ENCODE measurements around the gene CREBL2. TPM values are rescaled to one million over a fixed set of nuclear protein-coding genes. Genes with fewer than 3 reads are reported as not detected.
A peak's percentile ranks its signal among the peaks of the same experiment; 100 is the strongest.

Gene CREBL2
- total and polyA plus RNA-seq, 10 of the 15 experiments (the other 5 are each of a cell fraction or from before 2014, with no cell fraction given), result 4.6 to 19.1 (median 13.5) TPM

GRCh38 chr12:12691549-12691948 lies 79.9 kb downstream of the CREBL2 start:
- no peaks in the 10 kb centered on the region; a peak in 1 of 4 replicates for H3K36me3 ChIP-seq (ENCODE audit: control insufficient read depth in 2 of 2, insufficient read depth in 2 of 2, low read length in 1 of 2)
- POLR2A ChIA-PET, result interaction anchor here (1.0 to 1.2 kb wide), 2 partner anchors 30 to 326 kb away, joined by 3 to 4 read pairs; no protein-coding TSS in a partner anchor
- no peaks in the 10 kb centered on the region for H4K20me1 ChIP-seq (ENCODE audit: control insufficient read depth, insufficient read depth)
- H3K4me3 ChIP-seq, result peak overlapping the region; percentile 46; the same call in 1 of the 2 replicates
- H3K79me2 ChIP-seq (ENCODE audit: control insufficient read depth, insufficient read depth, low read length), result no peaks in the 10 kb centered on the region; the same call in none of the 2 replicates
- peak overlapping the region; percentile 38; the same call in 1 of the 2 replicates for H3K27ac ChIP-seq (ENCODE audit: control insufficient read depth, insufficient read depth)
- H2AFZ ChIP-seq (ENCODE audit: control insufficient read depth, low read depth, low read length), result no peak overlapping the region
- H3K27me3 ChIP-seq (replicated peaks in 1 of 2; ENCODE audit: control insufficient read depth in 2 of 2, insufficient read depth in 2 of 2, low read length in 1 of 2), result no peaks in the 10 kb centered on the region
- BruUV-seq (replicated peaks), result no TSS peak
- DNase-seq (ENCODE audit: low read depth, low spot score), result no peak
- RAD21 ChIA-PET (ENCODE audit: unreplicated experiment), result interaction anchor here (0.9 to 3.4 kb wide), 4 partner anchors 30 to 46 kb away, joined by 3 to 11 read pairs (median 7); no protein-coding TSS in a partner anchor
- peak; percentile 31 for ATAC-seq
- H3K4me1 ChIP-seq (ENCODE audit: control insufficient read depth, insufficient read depth, low read length), result peaks cover 51% of the 10 kb centered on the region
- intact Hi-C loops (cut with micrococcal nuclease; ENCODE audit: unreplicated experiment), result no loop called here
- CTCF ChIA-PET, result interaction anchor here (0.6 to 2.6 kb wide), 7 partner anchors 12 to 100 kb away, joined by 3 to 13 read pairs (median 6); no protein-coding TSS in a partner anchor
- 4% methylated on average over 2 of the region's 2 CpGs for WGBS (ENCODE audit: insufficient coverage, insufficient replicate concordance, low lambda C conversion rate, missing lambda C conversion rate)
- no peak overlapping the region for H3K9ac ChIP-seq (ENCODE audit: control insufficient read depth, insufficient read depth, low read length)
- peak overlapping the region; percentile 61 for H3K4me2 ChIP-seq (ENCODE audit: control insufficient read depth, insufficient read depth)
- SMC1A ChIA-PET (ENCODE audit: uncharacterized antibody, unreplicated experiment), result interaction anchor here (1.0 to 3.4 kb wide), 11 partner anchors 9 to 294 kb away, joined by 3 to 29 read pairs (median 6); no protein-coding TSS in a partner anchor
- in situ Hi-C loops (cut with MboI), result loop anchor here (10.0 kb wide), 1 partner anchor 1127 kb away; no protein-coding TSS in a partner anchor
- H3K9me3 ChIP-seq (replicated peaks; ENCODE audit: control insufficient read depth, insufficient read depth, low read length), result no peaks in the 10 kb centered on the region
- FAIRE-seq, result no peak
- TF ChIP-seq NFYB (IDR thresholded peaks at IDR 0.05; ENCODE audit: insufficient read depth, low read depth, low read length), result no peak
- no peak for TF ChIP-seq DPF2 (IDR thresholded peaks at IDR 0.05)
- TF ChIP-seq JUND (IDR thresholded peaks at IDR 0.05; ENCODE audit: low read depth, low read length), result no peak
- no peak for TF ChIP-seq CBX3 (IDR thresholded peaks at IDR 0.05; ENCODE audit: borderline replicate concordance, low read depth)
- TF ChIP-seq NRF1 (conservative IDR thresholded peaks at IDR 0.05; ENCODE audit: low read depth, low read length), result no peak
- no peak for TF ChIP-seq KLF5 (IDR thresholded peaks at IDR 0.05; ENCODE audit: partially characterized antibody)
- TF ChIP-seq MEF2A (IDR thresholded peaks at IDR 0.05; ENCODE audit: insufficient read depth, low read depth, low read length), result no peak
- no peak for TF ChIP-seq WRNIP1 (IDR thresholded peaks at IDR 0.05; ENCODE audit: borderline replicate concordance, low read depth, low read length)
- TF ChIP-seq GATAD2B (conservative IDR thresholded peaks at IDR 0.05; ENCODE audit: low read depth), result no peak
- no peak for TF ChIP-seq PAX8 (IDR thresholded peaks at IDR 0.05)
- no peak for TF ChIP-seq RBBP5 (conservative IDR thresholded peaks at IDR 0.05)
- TF ChIP-seq ZBTB11 (CRISPR knock-in tag; IDR thresholded peaks at IDR 0.05), result no peak
- TF ChIP-seq IRF5 (IDR thresholded peaks at IDR 0.05; ENCODE audit: borderline replicate concordance), result no peak
- TF ChIP-seq MTA2 (IDR thresholded peaks at IDR 0.05; ENCODE audit: low read depth), result no peak
- TF ChIP-seq ZBTB33 (IDR thresholded peaks at IDR 0.05), result no peak
- TF ChIP-seq ZNF217 (IDR thresholded peaks at IDR 0.05), result no peak
- TF ChIP-seq ASH2L (IDR thresholded peaks at IDR 0.05; ENCODE audit: borderline replicate concordance, low read depth), result no peak
- no peak for TF ChIP-seq PKNOX1 (IDR thresholded peaks at IDR 0.05)

Data from GM12878 (cell line).